ENCODE results near the gene WDR44.

GRCh38 chrX:118498351-118498750 lies 152.4 kb downstream of the WDR44 start:
- TF ChIP-seq CTCF (IDR thresholded peaks at IDR 0.05; ENCODE audit: low read depth, low read length) (no peak), EZH2phosphoT487 (IDR thresholded peaks at IDR 0.05; ENCODE audit: low read depth) (no peak)
